Stromal cell of bone marrow (primary cell): ENCODE results near the gene AURKAIP1.

Experiments used
- DNase-seq: peaks from one replicate; pipeline ENCODE4 v3.0.0-alpha.2; 2012; ENCODE audit warnings: low read depth

AURKAIP1 gene

GRCh38 chr1:1359664-1360468 lies 15.1 kb downstream of the AURKAIP1 start:
- DNase-seq = peak; percentile 75

- DNase-seq = peak; percentile 80
Measured at GRCh38 chr1:1359308-1359663, 15.7 kb downstream of the AURKAIP1 start.

- peak; percentile 89 for DNase-seq
Measured at GRCh38 chr1:1358433-1359271, 16.4 kb downstream of the AURKAIP1 start, which contains the start of gene MXRA8. Gene MXRA8 (minus strand): TSS chr1:1358555. CDS start chr1:1358504, 51 bp downstream.

- DNase-seq = no peak
Measured at GRCh38 chr1:1357871-1358432, 17.1 kb downstream of the AURKAIP1 start.

- DNase-seq = no peak
Measured at GRCh38 chr1:1356796-1357401, 18.1 kb downstream of the AURKAIP1 start.

GRCh38 chr1:1356166-1356795 lies 18.7 kb downstream of the AURKAIP1 start:
- DNase-seq = no peak

- DNase-seq = no peak
Measured at GRCh38 chr1:1355416-1355815, 19.6 kb downstream of the AURKAIP1 start.

GRCh38 chr1:1354271-1355247 lies 20.4 kb downstream of the AURKAIP1 start:
- DNase-seq = no peak

- no peak for DNase-seq
Measured at GRCh38 chr1:1353389-1354151, 21.4 kb downstream of the AURKAIP1 start.

- no peak for DNase-seq
Measured at GRCh38 chr1:1352786-1353388, 22.1 kb downstream of the AURKAIP1 start.

GRCh38 chr1:1351511-1352427 lies 23.2 kb downstream of the AURKAIP1 start:
- no peak for DNase-seq

GRCh38 chr1:1349256-1350012 lies 25.6 kb downstream of the AURKAIP1 start, which contains the start of gene DVL1:
Gene DVL1 (minus strand): TSS chr1:1349418. CDS start chr1:1349065, 353 bp downstream.
- DNase-seq = no peak

- no peak for DNase-seq
Measured at GRCh38 chr1:1348420-1349255, 26.4 kb downstream of the AURKAIP1 start.

- no peak for DNase-seq
Measured at GRCh38 chr1:1347663-1348419, 27.2 kb downstream of the AURKAIP1 start.

GRCh38 chr1:1347026-1347595 lies 27.9 kb downstream of the AURKAIP1 start:
- no peak for DNase-seq
